Keratinocyte (primary cell): Measurements from ENCODE around the gene LRRC51. TPM values are rescaled to one million over a fixed set of nuclear protein-coding genes. Genes with fewer than 3 reads are reported as not detected.
A peak's percentile ranks its signal among the peaks of the same experiment; 100 is the strongest.

Experiments used
- DNase-seq: peaks from one replicate; pipeline ENCODE4 v3.0.0-alpha.2; 2011; ENCODE audit warnings: low read depth, missing footprints, low spot score
- FAIRE-seq: peaks from 2 replicates; lab custom pipeline; 2011; peaks lifted over from hg19 to GRCh38; lab: Jason Lieb, UNC
- H2AFZ ChIP-seq: 2 replicates; pipeline ENCODE4 v1.6.0; 2012; ENCODE audit warnings: low read length, control low read depth, inconsistent platforms; ENCODE audit not compliant: control insufficient read depth
- H3K27ac ChIP-seq: 2 replicates; pipeline ENCODE4 v1.5.1; 2011; ENCODE audit warnings: low read length; ENCODE audit not compliant: control insufficient read depth, insufficient read depth
- H3K27me3 ChIP-seq: 3 replicates; pipeline ENCODE4 v1.6.0; 2011; ENCODE audit warnings: low read length; ENCODE audit not compliant: control insufficient read depth, insufficient read depth; ENCODE audit errors: extremely low read depth
- H3K36me3 ChIP-seq, 2 experiments: 2 replicates in 1 of 2; 3 replicates in 1 of 2; pipeline ENCODE4 v1.5.1; 2011; ENCODE audit warnings: low read length in 2 of 2, mild to moderate bottlenecking in 1 of 2; ENCODE audit not compliant: control insufficient read depth in 2 of 2, insufficient read depth in 2 of 2; ENCODE audit errors: extremely low read depth in 1 of 2
- H3K4me1 ChIP-seq: 3 replicates; pipeline ENCODE4 v1.5.1; 2011; ENCODE audit warnings: low read length; ENCODE audit not compliant: control insufficient read depth, insufficient read depth; ENCODE audit errors: extremely low read depth
- H3K4me2 ChIP-seq: 3 replicates; pipeline ENCODE4 v1.6.0; 2011; ENCODE audit warnings: low read depth, low read length; ENCODE audit not compliant: control insufficient read depth, insufficient read depth; ENCODE audit errors: extremely low read depth
- H3K4me3 ChIP-seq, 3 experiments: fragments of 200-600 bp in 1 of 3; sonication (generic) in 1 of 3; 2 replicates in 2 of 3; 3 replicates in 1 of 3; pipeline ENCODE4 v1.5.1; 2011 to 2016; ENCODE audit warnings: low read length in 3 of 3, mild to moderate bottlenecking in 3 of 3, control low read depth in 2 of 3, inconsistent platforms in 1 of 3, low read depth in 1 of 3, mixed read lengths in 1 of 3, mixed run types in 1 of 3, moderate library complexity in 1 of 3; ENCODE audit not compliant: control insufficient read depth in 2 of 3, insufficient read depth in 2 of 3; ENCODE audit errors: extremely low read depth in 1 of 3
- H3K79me2 ChIP-seq: 2 replicates; pipeline ENCODE4 v1.6.0; 2012; ENCODE audit warnings: low read length; ENCODE audit not compliant: control insufficient read depth, insufficient read depth
- H3K9ac ChIP-seq: 3 replicates; pipeline ENCODE4 v1.6.0; 2011; ENCODE audit warnings: low read length; ENCODE audit not compliant: control insufficient read depth, insufficient read depth; ENCODE audit errors: extremely low read depth
- H3K9me1 ChIP-seq: 3 replicates; pipeline ENCODE4 v1.6.0; 2011; ENCODE audit warnings: low read length; ENCODE audit not compliant: control insufficient read depth, insufficient read depth; ENCODE audit errors: extremely low read depth
- H3K9me3 ChIP-seq: 2 replicates; pipeline ENCODE4 v1.5.1; 2012; ENCODE audit warnings: low read depth, low read length; ENCODE audit not compliant: control insufficient read depth
- H4K20me1 ChIP-seq: 3 replicates; pipeline ENCODE4 v1.6.0; 2011; ENCODE audit warnings: low read length; ENCODE audit not compliant: control insufficient read depth, insufficient read depth; ENCODE audit errors: extremely low read depth
- CTCF ChIP-seq, 3 experiments: IDR thresholded peaks in 1 of 3; conservative IDR thresholded peaks in 1 of 3; optimal IDR thresholded peaks in 1 of 3; 2 replicates in 2 of 3; 3 replicates in 1 of 3; pipeline versions ENCODE3 to v1.5.1; 2011; ENCODE audit warnings: low read length in 3 of 3, mild to moderate bottlenecking in 3 of 3, moderate library complexity in 2 of 3, control low read depth in 1 of 3, inconsistent platforms in 1 of 3; ENCODE audit not compliant: insufficient read depth in 2 of 3; ENCODE audit errors: extremely low read depth in 1 of 3
- EZH2 ChIP-seq: IDR thresholded peaks from one replicate; pipeline ENCODE4 v1.6.1; 2012; ENCODE audit warnings: inconsistent platforms, mild to moderate bottlenecking, low read length, moderate library complexity
- dilution Hi-C: fragments of 300-500 bp; cut with MboI; formaldehyde crosslinking; loops from one replicate; pipeline ENCODE4 v1.7.0; 2020; ENCODE audit warnings: low sequenced_read_pairs; ENCODE audit not compliant: extremely low pct_ligation_motif_present
- polyA plus RNA-seq, 5 experiments: library from polyadenylated mRNA; depleted of rRNA in 3 of 5; stranded (reverse) in 3 of 5; stranded (forward) in 1 of 5; unstranded in 1 of 5; fragments of >200 nt; gene quantifications; 1 replicate in 1 of 5; 2 replicates in 3 of 5; 3 replicates in 1 of 5; pipeline versions ENCODE4 v1.2.1 to v1.2.3, GENCODE V29; 2011 to 2012; ENCODE audit warnings: missing spikeins in 2 of 5, low read depth in 1 of 5, low replicate concordance in 1 of 5

LRRC51 gene
- polyA plus RNA-seq, 1 donor (not counting 4 experiments of a cell fraction or from before 2014, with no cell fraction given), result 5.2 TPM

- DNase-seq, result no peak
- Histone ChIP-seq H3K4me3 (peak overlapping the region in 1 of 3 experiments; percentile 22), H3K27ac (peak overlapping the region; percentile 90), H3K36me3 (no peaks in the 10 kb centered on the region), H3K4me1 (peaks cover 51% of the 10 kb centered on the region), H3K9ac (no peak overlapping the region), H4K20me1 (no peaks in the 10 kb centered on the region), H2AFZ (peak overlapping the region; percentile 73), H3K9me1 (no peaks in the 10 kb centered on the region), H3K27me3 (no peaks in the 10 kb centered on the region), H3K4me2 (peak overlapping the region; percentile 89), H3K79me2 (peaks cover 30% of the 10 kb centered on the region), H3K9me3 (no peaks in the 10 kb centered on the region)
- dilution Hi-C loops, result no loop called here
- TF ChIP-seq EZH2 (no peak), CTCF (optimal IDR thresholded peaks at IDR 0.05 in 1 of 3, IDR thresholded peaks at IDR 0.05 in 1 of 3, conservative IDR thresholded peaks at IDR 0.05 in 1 of 3; ENCODE audit: extremely low read depth in 1 of 3, insufficient read depth in 2 of 3, low read length in 3 of 3) (no peak)
- no peak for FAIRE-seq
These were observed 1.3 kb downstream of the LRRC51 start for GRCh38 chr11:72081821-72082453.

GRCh38 chr11:72083414-72083813, 2.8 kb downstream of the LRRC51 start:
- FAIRE-seq (no peak), DNase-seq (no peak)
- peaks cover 16% of the 10 kb centered on the region for H3K79me2 ChIP-seq
- dilution Hi-C loops, result no loop called here
- no peaks in the 10 kb centered on the region for H4K20me1 ChIP-seq
- H3K9me1 ChIP-seq, result no peaks in the 10 kb centered on the region
- no peak overlapping the region for H3K4me3 ChIP-seq
- no peaks in the 10 kb centered on the region for H3K27me3 ChIP-seq
- no peak overlapping the region for H3K9ac ChIP-seq
- no peak overlapping the region for H2AFZ ChIP-seq
- H3K27ac ChIP-seq, result peak overlapping the region; percentile 13
- peaks cover 45% of the 10 kb centered on the region for H3K4me1 ChIP-seq
- H3K36me3 ChIP-seq, result peaks cover 0 to 4% of the 10 kb centered on the region in 2 experiments
- H3K9me3 ChIP-seq, result no peaks in the 10 kb centered on the region
- TF ChIP-seq EZH2 (no peak), CTCF (optimal IDR thresholded peaks at IDR 0.05 in 1 of 3, IDR thresholded peaks at IDR 0.05 in 1 of 3, conservative IDR thresholded peaks at IDR 0.05 in 1 of 3; ENCODE audit: extremely low read depth in 1 of 3, insufficient read depth in 2 of 3, low read length in 3 of 3) (no peak)
- H3K4me2 ChIP-seq, result peak overlapping the region; percentile 58
